CD4-positive, alpha-beta T cell (primary cell): ENCODE results near the gene EFCAB9. TPM values are rescaled to one million over a fixed set of nuclear protein-coding genes. Genes with fewer than 3 reads are reported as not detected.

Source experiments
- ATAC-seq: fragments of 200-7000 bp; cut with Tn5 transposase; one replicate; pipeline ENCODE4 v1.10.0; 2022; ENCODE audit warnings: mild to moderate bottlenecking; ENCODE audit not compliant: poor library complexity
- CTCF ChIA-PET: fragments of 350-600 bp; sonication (Branson Sonifier 250); formaldehyde crosslinking; loops from one replicate; lab custom pipeline; 2021; ENCODE audit warnings: antibody characterized with exemption, inconsistent platforms; lab: Charles Lee
- POLR2A ChIA-PET: fragments of 350-600 bp; sonication (Branson Sonifier 250); formaldehyde crosslinking; loops from one replicate; lab custom pipeline; 2021; ENCODE audit warnings: antibody characterized with exemption, inconsistent platforms; lab: Charles Lee
- DNase-seq, 14 experiments: peaks; one replicate each; pipeline ENCODE4 v3.0.0-alpha.2; 2013 to 2020; ENCODE audit warnings: mixed read lengths in 2 of 14
- H3K27ac ChIP-seq, 2 donors: one replicate each; pipeline versions ENCODE4 v1.5.1 to v1.7.0; 2013; ENCODE audit warnings: low read length in 2 of 2, low read depth in 1 of 2, mild to moderate bottlenecking in 1 of 2
- H3K27me3 ChIP-seq, 2 experiments: 1 replicate in 1 of 2; 2 replicates in 1 of 2; pipeline versions ENCODE4 v1.6.1 to v1.7.0; 2013; ENCODE audit warnings: low read length in 2 of 2, control low read depth in 1 of 2, mild to moderate bottlenecking in 1 of 2, moderate library complexity in 1 of 2; ENCODE audit not compliant: insufficient read depth in 2 of 2, control insufficient read depth in 1 of 2
- H3K36me3 ChIP-seq: one replicate; pipeline ENCODE4 v1.6.1; 2013; ENCODE audit warnings: low read length, control low read depth; ENCODE audit not compliant: insufficient read depth
- H3K4me1 ChIP-seq: one replicate; pipeline ENCODE4 v1.6.1; 2013; ENCODE audit warnings: low read length, control low read depth; ENCODE audit not compliant: insufficient read depth
- H3K4me3 ChIP-seq: one replicate; pipeline ENCODE4 v1.5.1; 2013; ENCODE audit warnings: mild to moderate bottlenecking, low read length, moderate library complexity
- H3K9me3 ChIP-seq, 2 experiments: 1 replicate in 1 of 2; 2 replicates in 1 of 2; pipeline versions ENCODE4 v1.6.1 to v1.7.0; 2013; ENCODE audit warnings: low read length in 2 of 2, mild to moderate bottlenecking in 2 of 2, control low read depth in 1 of 2, moderate library complexity in 1 of 2; ENCODE audit not compliant: control insufficient read depth in 1 of 2, insufficient read depth in 1 of 2
- H3K27ac Mint-ChIP-seq: one replicate; pipeline ENCODE4 v1.8.0; 2020; ENCODE audit warnings: mixed read lengths
- H3K27me3 Mint-ChIP-seq: one replicate; pipeline ENCODE4 v1.8.0; 2021; ENCODE audit warnings: mixed read lengths
- H3K36me3 Mint-ChIP-seq: one replicate; pipeline ENCODE4 v1.8.0; 2021; ENCODE audit warnings: low read depth, mixed read lengths
- H3K4me1 Mint-ChIP-seq: one replicate; pipeline ENCODE4 v1.8.0; 2021; ENCODE audit warnings: low read depth, mixed read lengths
- H3K4me3 Mint-ChIP-seq: one replicate; pipeline ENCODE4 v1.8.0; 2020; ENCODE audit warnings: mild to moderate bottlenecking, mixed read lengths
- H3K9me3 Mint-ChIP-seq: one replicate; pipeline ENCODE4 v1.8.0; 2020; ENCODE audit warnings: mixed read lengths
- intact Hi-C, 2 experiments: fragments of 100-400 bp; cut with DNase I in 1 of 2; cut with micrococcal nuclease in 1 of 2; formaldehyde crosslinking; loops; one replicate each; pipeline versions ENCODE4 v1.15.1 to v1.9.0; 2023 to 2025; cut with DNase I, micrococcal nuclease
- total RNA-seq, 174 experiments: library from RNA in 2 of 174; stranded (reverse) in 2 of 174; gene quantifications; one replicate each; pipeline ENCODE4 v1.2.3 and lab custom pipeline; 2021 to 2026
- TF ChIP-seq, protein P1 (sequence below): fragments of 200-600 bp; IDR thresholded peaks from one replicate; pipeline ENCODE4 v1.8.0; 2022; ENCODE audit warnings: antibody characterized with exemption, mild to moderate bottlenecking

The EFCAB9 gene
- total RNA-seq, 2 experiments from 2014 or later: not detected

DNA sequence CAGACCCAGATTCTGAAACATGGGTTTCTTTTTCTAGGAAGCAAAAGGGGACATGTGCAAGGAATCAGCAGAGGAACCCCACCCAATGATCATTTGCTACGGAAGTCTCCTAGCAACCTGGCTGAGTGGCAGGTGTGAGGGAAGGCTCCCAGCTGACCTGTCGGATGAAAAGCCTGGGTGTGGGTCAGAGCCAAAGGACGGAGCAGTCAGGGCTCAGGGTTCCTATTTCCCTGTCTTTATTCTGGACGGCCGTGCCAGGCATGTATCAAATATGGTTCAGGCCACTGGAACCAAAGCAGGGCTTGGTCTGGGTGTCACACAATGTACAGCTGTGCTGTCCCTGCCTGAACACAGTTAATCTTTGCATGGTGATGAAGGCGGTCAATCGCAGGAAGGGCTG, 26.1 kb upstream of the EFCAB9 start:
- H3K4me1 Mint-ChIP-seq: peaks cover 81% of the 10 kb centered on the region
- H3K27ac Mint-ChIP-seq: peak overlapping the region; percentile 98
- ATAC-seq: no peak
- ChIA-PET CTCF (no interaction called here), POLR2A (interaction anchor here (3.8 kb wide), 1 partner anchor 19 kb away, joined by 32 read pairs; the partner anchor contains the start of gene STK10)
- Histone ChIP-seq H3K4me3 (no peak overlapping the region), H3K4me1 (peaks cover 92% of the 10 kb centered on the region), H3K9me3 (no peaks in the 10 kb centered on the region), H3K27me3 (no peaks in the 10 kb centered on the region), H3K27ac (peak overlapping the region; percentile 9 to 37), H3K36me3 (peaks cover 65% of the 10 kb centered on the region)
- peaks cover 60% of the 10 kb centered on the region for H3K36me3 Mint-ChIP-seq
- H3K4me3 Mint-ChIP-seq: no peak overlapping the region
- TF ChIP-seq, protein P1, sequence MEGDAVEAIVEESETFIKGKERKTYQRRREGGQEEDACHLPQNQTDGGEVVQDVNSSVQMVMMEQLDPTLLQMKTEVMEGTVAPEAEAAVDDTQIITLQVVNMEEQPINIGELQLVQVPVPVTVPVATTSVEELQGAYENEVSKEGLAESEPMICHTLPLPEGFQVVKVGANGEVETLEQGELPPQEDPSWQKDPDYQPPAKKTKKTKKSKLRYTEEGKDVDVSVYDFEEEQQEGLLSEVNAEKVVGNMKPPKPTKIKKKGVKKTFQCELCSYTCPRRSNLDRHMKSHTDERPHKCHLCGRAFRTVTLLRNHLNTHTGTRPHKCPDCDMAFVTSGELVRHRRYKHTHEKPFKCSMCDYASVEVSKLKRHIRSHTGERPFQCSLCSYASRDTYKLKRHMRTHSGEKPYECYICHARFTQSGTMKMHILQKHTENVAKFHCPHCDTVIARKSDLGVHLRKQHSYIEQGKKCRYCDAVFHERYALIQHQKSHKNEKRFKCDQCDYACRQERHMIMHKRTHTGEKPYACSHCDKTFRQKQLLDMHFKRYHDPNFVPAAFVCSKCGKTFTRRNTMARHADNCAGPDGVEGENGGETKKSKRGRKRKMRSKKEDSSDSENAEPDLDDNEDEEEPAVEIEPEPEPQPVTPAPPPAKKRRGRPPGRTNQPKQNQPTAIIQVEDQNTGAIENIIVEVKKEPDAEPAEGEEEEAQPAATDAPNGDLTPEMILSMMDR: no peak
- no peak for DNase-seq
- no peaks in the 10 kb centered on the region for H3K9me3 Mint-ChIP-seq
- no peaks in the 10 kb centered on the region for H3K27me3 Mint-ChIP-seq
- intact Hi-C loops: no loop called here

DNA sequence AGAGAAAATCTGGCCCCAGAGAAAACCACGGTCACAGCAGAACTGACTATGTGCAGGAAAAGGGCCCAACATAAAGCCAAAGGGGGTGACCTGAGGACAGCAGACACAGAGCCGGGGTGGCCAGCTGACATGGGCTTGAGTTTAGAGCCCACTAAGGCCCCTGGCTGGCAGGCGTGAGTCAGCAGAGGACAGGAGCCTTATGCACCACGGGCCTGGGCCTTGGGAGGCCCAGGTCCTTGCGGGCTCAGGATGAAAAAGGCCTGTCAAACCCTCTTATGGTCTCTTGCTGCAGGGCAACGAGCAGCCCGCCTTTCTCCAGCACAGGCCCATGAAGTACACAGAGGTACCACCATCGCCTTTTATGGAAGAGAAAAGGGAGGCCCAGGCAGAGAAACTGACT, 25.7 kb upstream of the EFCAB9 start:
- DNase-seq (no peak), ATAC-seq (no peak)
- Mint-ChIP-seq H3K27me3 (no peaks in the 10 kb centered on the region), H3K4me3 (no peak overlapping the region), H3K4me1 (peaks cover 81% of the 10 kb centered on the region), H3K9me3 (no peaks in the 10 kb centered on the region), H3K36me3 (peaks cover 56% of the 10 kb centered on the region), H3K27ac (peak overlapping the region; percentile 98)
- intact Hi-C loops: no loop called here
- no peak overlapping the region for H3K4me3 ChIP-seq
- CTCF ChIA-PET: no interaction called here
- peak overlapping the region; percentile 9 to 37 for H3K27ac ChIP-seq
- H3K27me3 ChIP-seq: no peaks in the 10 kb centered on the region
- POLR2A ChIA-PET: interaction anchor here (1.0 to 3.8 kb wide), 4 partner anchors 11 to 59 kb away, joined by 3 to 32 read pairs (median 6); partner anchors contain the start of gene STK10
- H3K4me1 ChIP-seq: peaks cover 92% of the 10 kb centered on the region
- peaks cover 61% of the 10 kb centered on the region for H3K36me3 ChIP-seq
- TF ChIP-seq, protein P1: no peak
- no peaks in the 10 kb centered on the region for H3K9me3 ChIP-seq

DNA sequence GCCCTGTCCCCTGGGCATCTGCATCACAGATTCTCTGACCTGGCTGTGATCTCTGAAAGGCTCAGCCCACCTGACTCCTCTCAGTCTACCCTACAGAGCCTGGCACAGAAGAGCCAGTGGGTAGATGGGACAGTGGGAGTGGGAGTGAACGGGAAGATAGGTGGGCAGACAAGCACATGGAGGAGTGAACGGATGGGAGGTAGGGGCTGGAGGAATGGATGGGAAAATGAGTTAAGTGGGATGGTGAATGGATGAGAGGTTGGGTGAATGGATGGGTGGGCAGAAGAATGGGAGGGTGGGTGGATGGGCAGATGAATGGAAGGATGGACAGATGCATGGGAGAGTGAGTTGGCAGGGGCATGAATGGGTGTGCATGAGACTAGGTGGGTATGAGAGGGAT, 24.8 kb upstream of the EFCAB9 start:
- DNase-seq: no peak
- peaks cover 55% of the 10 kb centered on the region for H3K36me3 Mint-ChIP-seq
- H3K4me3 Mint-ChIP-seq: peak overlapping the region; percentile 58
- no peaks in the 10 kb centered on the region for H3K27me3 Mint-ChIP-seq
- intact Hi-C loops: no loop called here
- ChIA-PET CTCF (no interaction called here), POLR2A (interaction anchor here (1.0 to 3.8 kb wide), 5 partner anchors 10 to 60 kb away, joined by 3 to 32 read pairs (median 4); partner anchors contain the start of gene STK10)
- Histone ChIP-seq H3K36me3 (peaks cover 60% of the 10 kb centered on the region), H3K4me3 (no peak overlapping the region), H3K27ac (peak overlapping the region in 1 of 2 donors; percentile 37), H3K4me1 (peaks cover 92% of the 10 kb centered on the region), H3K9me3 (no peaks in the 10 kb centered on the region), H3K27me3 (no peaks in the 10 kb centered on the region)
- H3K9me3 Mint-ChIP-seq: no peaks in the 10 kb centered on the region
- peak overlapping the region; percentile 98 for H3K27ac Mint-ChIP-seq
- TF ChIP-seq, protein P1: no peak
- ATAC-seq: no peak
- H3K4me1 Mint-ChIP-seq: peaks cover 82% of the 10 kb centered on the region
